ENCODE measurements around the gene RBM39. TPM values are rescaled to one million over a fixed set of nuclear protein-coding genes. Genes with fewer than 3 reads are reported as not detected.

The RBM39 gene
- total and polyA plus RNA-seq, 10 of the 15 experiments (the other 5 are each of a cell fraction or from before 2014, with no cell fraction given): 135 to 280 (median 217) TPM

- in situ Hi-C loops (cut with MboI): no loop called here
- peaks cover 33 to 59% of the 10 kb centered on the region in 2 experiments for H3K36me3 ChIP-seq (ENCODE audit: control insufficient read depth in 2 of 2, insufficient read depth in 2 of 2, low read length in 1 of 2)
- DNase-seq (ENCODE audit: low read depth, low spot score) (no peak), FAIRE-seq (no peak), ATAC-seq (no peak)
- POLR2A ChIA-PET: interaction anchor here (1.2 to 2.9 kb wide), 3 partner anchors 8 to 13 kb away, joined by 3 to 15 read pairs (median 5); no protein-coding TSS in a partner anchor
- H3K79me2 ChIP-seq (ENCODE audit: control insufficient read depth, insufficient read depth, low read length): peaks cover 43% of the 10 kb centered on the region
- no TSS peak for BruUV-seq (replicated peaks)
- TF ChIP-seq BACH1 (IDR thresholded peaks at IDR 0.05; ENCODE audit: borderline replicate concordance) (peak; percentile 28; the same call in 1 of the 2 replicates), ZNF274 (IDR thresholded peaks at IDR 0.05; ENCODE audit: insufficient read depth, insufficient read length) (no peak), POLR2A (IDR thresholded peaks at IDR 0.05; ENCODE audit: low read depth, low read length) (peak; percentile 63), POLR2AphosphoS5 (IDR thresholded peaks at IDR 0.05; ENCODE audit: low read length) (peak; percentile 63; the same call in 1 of the 2 replicates), CBX3 (IDR thresholded peaks at IDR 0.05; ENCODE audit: borderline replicate concordance, low read depth) (no peak)
- H3K9me3 ChIP-seq (replicated peaks; ENCODE audit: control insufficient read depth, insufficient read depth, low read length): no peaks in the 10 kb centered on the region
- no peaks in the 10 kb centered on the region for H3K27me3 ChIP-seq (replicated peaks in 1 of 2; ENCODE audit: control insufficient read depth in 2 of 2, insufficient read depth in 2 of 2, low read length in 1 of 2)
- 99% methylated on average over 13 of the region's 13 CpGs for WGBS (ENCODE audit: insufficient coverage, insufficient replicate concordance, low lambda C conversion rate, missing lambda C conversion rate)
- H3K9ac ChIP-seq (ENCODE audit: control insufficient read depth, insufficient read depth, low read length): no peak overlapping the region
- no peak overlapping the region for H3K4me2 ChIP-seq (ENCODE audit: control insufficient read depth, insufficient read depth)
- H3K27ac ChIP-seq (ENCODE audit: control insufficient read depth, insufficient read depth): no peak overlapping the region
- no peak overlapping the region for H3K4me3 ChIP-seq
- no peak overlapping the region for H2AFZ ChIP-seq (ENCODE audit: control insufficient read depth, low read depth, low read length)
- H3K4me1 ChIP-seq (ENCODE audit: control insufficient read depth, insufficient read depth, low read length): no peaks in the 10 kb centered on the region; the same call in 1 of the 2 replicates
- SMC1A ChIA-PET (ENCODE audit: uncharacterized antibody, unreplicated experiment): interaction anchor here (0.8 to 2.1 kb wide), 5 partner anchors 9 to 22 kb away, joined by 3 to 7 read pairs (median 5); no protein-coding TSS in a partner anchor
- RAD21 ChIA-PET (ENCODE audit: unreplicated experiment): interaction anchor here (1.1 kb wide), 1 partner anchor 164 kb away, joined by 3 read pairs; no protein-coding TSS in a partner anchor
- CTCF ChIA-PET: interaction anchor here (1.3 to 1.9 kb wide), 3 partner anchors 8 to 14 kb away, joined by 3 to 4 read pairs (median 4); no protein-coding TSS in a partner anchor
- H4K20me1 ChIP-seq (ENCODE audit: control insufficient read depth, insufficient read depth): peaks cover 9% of the 10 kb centered on the region
- intact Hi-C loops (cut with micrococcal nuclease; ENCODE audit: unreplicated experiment): no loop called here
These were observed 21.6 kb downstream of the RBM39 start for GRCh38 chr20:35720165-35721123.

Measured in GM12878 (cell line).